Nephron (organoid): ENCODE results near the gene MYO1F.
"Not testable (repeated sequence)": the region's sequence is repeated elsewhere in the genome, so short reads cannot be mapped to it uniquely, and the experiment has no call there.

Source experiments
- H3K27ac Mint-ChIP-seq, 3 experiments: 2 replicates each; pipeline ENCODE4 v1.8.0; 2020; ENCODE audit warnings: mixed read lengths in 3 of 3, mild to moderate bottlenecking in 2 of 3, moderate library complexity in 1 of 3
- H3K27me3 Mint-ChIP-seq: 2 replicates; pipeline ENCODE4 v1.8.0; 2021; ENCODE audit warnings: low read depth, mild to moderate bottlenecking, moderate library complexity, mixed read lengths
- H3K36me3 Mint-ChIP-seq: 2 replicates; pipeline ENCODE4 v1.8.0; 2020; ENCODE audit warnings: low read depth, mixed read lengths
- H3K4me1 Mint-ChIP-seq: 2 replicates; pipeline ENCODE4 v1.8.0; 2020; ENCODE audit warnings: mixed read lengths
- H3K4me3 Mint-ChIP-seq, 3 experiments: 2 replicates each; pipeline ENCODE4 v1.8.0; 2020; ENCODE audit warnings: mild to moderate bottlenecking in 3 of 3, mixed read lengths in 3 of 3, moderate library complexity in 2 of 3
- H3K9me3 Mint-ChIP-seq: 2 replicates; pipeline ENCODE4 v1.8.0; 2020; ENCODE audit warnings: mixed read lengths
- TF ChIP-seq, protein P1 (sequence below), 3 experiments: fragments of 200-600 bp; sonication (generic); IDR thresholded peaks; one replicate each; pipeline ENCODE4 v1.5.0; 2021; ENCODE audit warnings: antibody characterized with exemption in 3 of 3; ENCODE audit not compliant: unreplicated experiment in 3 of 3

MYO1F gene

DNA sequence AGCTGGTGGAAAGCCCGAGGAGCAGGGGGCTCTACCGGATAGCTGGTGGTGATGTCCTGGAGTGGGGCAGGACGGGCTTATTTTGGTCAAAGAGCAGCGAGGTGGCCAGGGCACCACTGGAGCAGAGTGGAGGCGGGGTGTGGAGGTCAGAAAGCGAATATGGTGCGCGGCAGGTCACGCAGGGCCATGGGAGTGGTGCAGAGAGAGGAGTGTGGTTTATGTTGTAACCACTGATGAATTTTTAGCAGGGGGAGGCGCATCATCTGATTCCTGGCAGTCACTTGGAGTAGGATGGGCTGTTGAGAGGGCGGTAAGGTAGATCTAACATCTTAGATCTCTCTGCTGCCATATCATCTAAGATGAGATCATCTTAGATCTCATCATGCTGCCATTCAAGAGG is 61.9 kb downstream of the MYO1F start:
- H3K4me1 Mint-ChIP-seq = peaks cover 10% of the 10 kb centered on the region
- H3K27ac Mint-ChIP-seq = peak overlapping the region; percentile 38 to 88 (median 62)
- H3K27me3 Mint-ChIP-seq = peaks cover 5% of the 10 kb centered on the region
- TF ChIP-seq, protein P1, sequence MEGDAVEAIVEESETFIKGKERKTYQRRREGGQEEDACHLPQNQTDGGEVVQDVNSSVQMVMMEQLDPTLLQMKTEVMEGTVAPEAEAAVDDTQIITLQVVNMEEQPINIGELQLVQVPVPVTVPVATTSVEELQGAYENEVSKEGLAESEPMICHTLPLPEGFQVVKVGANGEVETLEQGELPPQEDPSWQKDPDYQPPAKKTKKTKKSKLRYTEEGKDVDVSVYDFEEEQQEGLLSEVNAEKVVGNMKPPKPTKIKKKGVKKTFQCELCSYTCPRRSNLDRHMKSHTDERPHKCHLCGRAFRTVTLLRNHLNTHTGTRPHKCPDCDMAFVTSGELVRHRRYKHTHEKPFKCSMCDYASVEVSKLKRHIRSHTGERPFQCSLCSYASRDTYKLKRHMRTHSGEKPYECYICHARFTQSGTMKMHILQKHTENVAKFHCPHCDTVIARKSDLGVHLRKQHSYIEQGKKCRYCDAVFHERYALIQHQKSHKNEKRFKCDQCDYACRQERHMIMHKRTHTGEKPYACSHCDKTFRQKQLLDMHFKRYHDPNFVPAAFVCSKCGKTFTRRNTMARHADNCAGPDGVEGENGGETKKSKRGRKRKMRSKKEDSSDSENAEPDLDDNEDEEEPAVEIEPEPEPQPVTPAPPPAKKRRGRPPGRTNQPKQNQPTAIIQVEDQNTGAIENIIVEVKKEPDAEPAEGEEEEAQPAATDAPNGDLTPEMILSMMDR (IDR thresholded peaks at IDR 0.05; ENCODE audit: unreplicated experiment in 3 of 3) = no peak
- no peaks in the 10 kb centered on the region for H3K9me3 Mint-ChIP-seq
- peaks cover 4% of the 10 kb centered on the region for H3K36me3 Mint-ChIP-seq
- H3K4me3 Mint-ChIP-seq = peak overlapping the region; percentile 76 to 97 (median 95)

DNA sequence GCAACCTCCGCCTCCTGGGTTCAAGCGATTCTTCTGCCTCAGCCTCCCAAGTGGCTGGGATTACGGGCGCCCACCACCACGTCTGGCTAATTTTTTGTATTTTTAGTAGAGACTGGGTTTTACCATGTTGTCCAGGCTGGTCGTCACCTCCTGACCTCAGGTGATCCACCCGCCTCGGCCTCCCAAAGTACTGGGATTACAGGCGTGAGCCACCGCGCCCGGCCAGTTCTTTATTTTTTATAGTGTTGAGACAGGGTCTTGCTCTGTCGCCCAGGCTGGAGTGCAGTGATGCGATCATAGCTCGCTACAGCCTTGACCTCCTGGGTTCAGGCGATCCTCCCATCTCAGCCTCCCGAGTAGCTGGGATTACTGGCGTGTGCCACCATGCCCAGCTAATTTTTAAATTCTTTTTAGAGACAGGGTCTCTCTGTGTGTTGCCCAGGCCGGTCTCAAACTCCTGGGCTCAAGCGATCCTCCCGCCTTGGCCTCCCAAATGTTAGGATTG is 62.7 kb downstream of the MYO1F start:
- not testable (repeated sequence) for H3K9me3 Mint-ChIP-seq, H3K36me3 Mint-ChIP-seq, H3K27me3 Mint-ChIP-seq, H3K4me1 Mint-ChIP-seq
- H3K27ac Mint-ChIP-seq = peak overlapping the region; percentile 97 to 99 (median 99)
- peak overlapping the region; percentile 92 to 97 (median 95) for H3K4me3 Mint-ChIP-seq

DNA sequence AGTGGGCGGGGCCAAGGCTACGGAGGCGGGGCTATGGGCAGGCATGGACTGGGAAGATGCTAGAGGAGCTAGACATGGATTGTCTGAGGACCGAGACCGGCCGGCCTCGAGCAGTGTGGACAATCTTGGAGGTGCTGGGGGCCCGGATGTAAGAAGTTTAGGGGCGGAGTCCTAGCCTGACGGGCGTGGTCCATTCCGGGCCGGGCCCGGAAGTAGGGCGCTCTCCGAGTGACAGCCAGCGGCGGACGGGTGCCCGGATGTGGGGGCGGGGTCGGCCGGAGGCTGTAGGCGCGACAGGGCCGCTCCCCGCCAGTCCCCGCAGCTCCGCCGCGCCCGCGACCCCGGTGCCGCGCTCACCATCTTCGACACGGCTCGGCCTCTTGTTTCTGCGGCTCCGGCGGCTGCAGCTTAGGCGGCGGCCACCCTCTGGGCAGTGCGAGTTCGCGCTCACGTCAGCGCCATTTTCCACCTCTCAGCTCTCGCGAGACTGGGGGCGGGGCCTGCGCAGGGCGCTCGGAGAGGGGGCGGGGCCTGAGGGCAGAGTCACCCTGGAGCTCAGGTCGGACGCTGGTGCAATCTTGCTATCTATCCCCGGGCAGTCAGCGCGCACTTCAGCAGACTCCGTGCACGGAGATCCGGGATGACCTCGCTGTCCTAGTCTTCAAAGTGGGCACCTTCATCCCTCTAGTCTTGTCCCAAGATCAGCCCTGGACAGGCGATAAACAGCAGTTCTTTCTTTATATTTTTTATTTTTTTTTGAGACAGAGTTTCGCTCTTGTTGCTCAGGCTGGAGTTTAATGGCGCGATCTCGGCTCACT is 63.3 kb downstream of the MYO1F start, which contains the start of gene ZNF414:
ZNF414 (minus strand) TSS at position 481 of the 818 bp plus-strand sequence; CDS start at position 360, 121 bp downstream.
- H3K4me3 Mint-ChIP-seq = peak within 1 kb of the TSS; percentile 92 to 97 (median 95)
- H3K27ac Mint-ChIP-seq = peak within 1 kb of the TSS; percentile 97 to 99 (median 99)
- peaks cover 10% of the 10 kb centered on the region for H3K4me1 Mint-ChIP-seq
- no peaks in the 10 kb centered on the region for H3K9me3 Mint-ChIP-seq
- peaks cover 4% of the 10 kb centered on the region for H3K36me3 Mint-ChIP-seq
- TF ChIP-seq, protein P1 (IDR thresholded peaks at IDR 0.05; ENCODE audit: unreplicated experiment in 3 of 3) = no peak
- peaks cover 5% of the 10 kb centered on the region for H3K27me3 Mint-ChIP-seq

DNA sequence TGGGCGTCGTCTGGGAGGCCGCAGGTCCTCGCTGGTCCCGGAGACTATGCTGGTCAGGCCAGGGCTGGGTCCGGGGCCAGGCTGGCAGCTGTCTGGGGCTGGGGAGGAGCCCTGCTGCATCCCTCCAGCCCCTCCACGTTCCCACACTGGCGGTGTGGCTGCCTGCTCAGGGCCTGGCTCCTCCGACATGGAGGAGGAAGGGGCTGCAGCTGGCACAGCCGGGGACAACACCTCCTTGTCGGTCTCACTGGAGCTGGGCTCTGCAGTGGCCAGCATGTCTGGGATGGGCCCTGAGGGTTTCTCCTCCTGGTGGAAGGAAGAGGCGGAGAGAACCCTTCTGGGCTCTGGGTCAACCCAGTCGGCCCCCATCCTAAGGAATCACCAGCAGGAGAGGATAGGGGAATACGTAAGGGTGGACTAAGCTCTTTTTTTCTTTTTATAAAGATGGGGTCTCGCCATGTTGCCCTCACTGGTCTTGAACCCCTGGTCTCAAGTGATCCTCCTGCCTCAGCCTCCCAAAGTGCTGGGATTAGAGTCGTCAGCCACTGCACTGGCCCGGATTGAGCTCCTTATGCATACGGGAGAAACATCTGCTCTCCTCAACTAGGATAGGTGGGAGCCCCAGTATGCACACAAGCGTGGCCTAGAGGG is 64.1 kb downstream of the MYO1F start:
- H3K9me3 Mint-ChIP-seq = no peaks in the 10 kb centered on the region
- H3K27ac Mint-ChIP-seq = peak overlapping the region; percentile 97 to 99 (median 99)
- H3K27me3 Mint-ChIP-seq = peaks cover 5% of the 10 kb centered on the region
- H3K4me3 Mint-ChIP-seq = peak overlapping the region; percentile 92 to 97 (median 95)
- peaks cover 10% of the 10 kb centered on the region for H3K4me1 Mint-ChIP-seq
- H3K36me3 Mint-ChIP-seq = peaks cover 4% of the 10 kb centered on the region
- TF ChIP-seq, protein P1 (IDR thresholded peaks at IDR 0.05; ENCODE audit: unreplicated experiment in 3 of 3) = no peak

- H3K9me3 Mint-ChIP-seq = no peaks in the 10 kb centered on the region
- TF ChIP-seq, protein P1 (IDR thresholded peaks at IDR 0.05; ENCODE audit: unreplicated experiment in 3 of 3) = no peak
- H3K4me3 Mint-ChIP-seq = peak overlapping the region; percentile 69 to 77 (median 77)
- peak overlapping the region in 2 of 3 experiments; percentile 70 to 81 for H3K27ac Mint-ChIP-seq
- peaks cover 4% of the 10 kb centered on the region for H3K36me3 Mint-ChIP-seq
- H3K4me1 Mint-ChIP-seq = peaks cover 10% of the 10 kb centered on the region
- peaks cover 5% of the 10 kb centered on the region for H3K27me3 Mint-ChIP-seq
Measured at GRCh38 chr19:8512115-8512967, 64.9 kb downstream of the MYO1F start.
